CD4-positive, alpha-beta T cell (primary cell): ENCODE data around the gene SNCA. TPM values are rescaled to one million over a fixed set of nuclear protein-coding genes. Genes with fewer than 3 reads are reported as not detected.

Source experiments
- ATAC-seq: fragments of 200-7000 bp; cut with Tn5 transposase; one replicate; pipeline ENCODE4 v1.10.0; 2022; ENCODE audit warnings: mild to moderate bottlenecking; ENCODE audit not compliant: poor library complexity
- CTCF ChIA-PET: fragments of 350-600 bp; sonication (Branson Sonifier 250); formaldehyde crosslinking; loops from one replicate; lab custom pipeline; 2021; ENCODE audit warnings: antibody characterized with exemption, inconsistent platforms; lab: Charles Lee
- POLR2A ChIA-PET: fragments of 350-600 bp; sonication (Branson Sonifier 250); formaldehyde crosslinking; loops from one replicate; lab custom pipeline; 2021; ENCODE audit warnings: antibody characterized with exemption, inconsistent platforms; lab: Charles Lee
- DNase-seq, 14 experiments: peaks; one replicate each; pipeline ENCODE4 v3.0.0-alpha.2; 2013 to 2020; ENCODE audit warnings: mixed read lengths in 2 of 14
- H3K27ac ChIP-seq, 2 donors: one replicate each; pipeline versions ENCODE4 v1.5.1 to v1.7.0; 2013; ENCODE audit warnings: low read length in 2 of 2, low read depth in 1 of 2, mild to moderate bottlenecking in 1 of 2
- H3K27me3 ChIP-seq, 2 experiments: 1 replicate in 1 of 2; 2 replicates in 1 of 2; pipeline versions ENCODE4 v1.6.1 to v1.7.0; 2013; ENCODE audit warnings: low read length in 2 of 2, control low read depth in 1 of 2, mild to moderate bottlenecking in 1 of 2, moderate library complexity in 1 of 2; ENCODE audit not compliant: insufficient read depth in 2 of 2, control insufficient read depth in 1 of 2
- H3K36me3 ChIP-seq: one replicate; pipeline ENCODE4 v1.6.1; 2013; ENCODE audit warnings: low read length, control low read depth; ENCODE audit not compliant: insufficient read depth
- H3K4me1 ChIP-seq: one replicate; pipeline ENCODE4 v1.6.1; 2013; ENCODE audit warnings: low read length, control low read depth; ENCODE audit not compliant: insufficient read depth
- H3K4me3 ChIP-seq: one replicate; pipeline ENCODE4 v1.5.1; 2013; ENCODE audit warnings: mild to moderate bottlenecking, low read length, moderate library complexity
- H3K9me3 ChIP-seq, 2 experiments: 1 replicate in 1 of 2; 2 replicates in 1 of 2; pipeline versions ENCODE4 v1.6.1 to v1.7.0; 2013; ENCODE audit warnings: low read length in 2 of 2, mild to moderate bottlenecking in 2 of 2, control low read depth in 1 of 2, moderate library complexity in 1 of 2; ENCODE audit not compliant: control insufficient read depth in 1 of 2, insufficient read depth in 1 of 2
- H3K27ac Mint-ChIP-seq: one replicate; pipeline ENCODE4 v1.8.0; 2020; ENCODE audit warnings: mixed read lengths
- H3K27me3 Mint-ChIP-seq: one replicate; pipeline ENCODE4 v1.8.0; 2021; ENCODE audit warnings: mixed read lengths
- H3K36me3 Mint-ChIP-seq: one replicate; pipeline ENCODE4 v1.8.0; 2021; ENCODE audit warnings: low read depth, mixed read lengths
- H3K4me1 Mint-ChIP-seq: one replicate; pipeline ENCODE4 v1.8.0; 2021; ENCODE audit warnings: low read depth, mixed read lengths
- H3K4me3 Mint-ChIP-seq: one replicate; pipeline ENCODE4 v1.8.0; 2020; ENCODE audit warnings: mild to moderate bottlenecking, mixed read lengths
- H3K9me3 Mint-ChIP-seq: one replicate; pipeline ENCODE4 v1.8.0; 2020; ENCODE audit warnings: mixed read lengths
- intact Hi-C, 2 experiments: fragments of 100-400 bp; cut with DNase I in 1 of 2; cut with micrococcal nuclease in 1 of 2; formaldehyde crosslinking; loops; one replicate each; pipeline versions ENCODE4 v1.15.1 to v1.9.0; 2023 to 2025; cut with DNase I, micrococcal nuclease
- total RNA-seq, 174 experiments: library from RNA in 2 of 174; stranded (reverse) in 2 of 174; gene quantifications; one replicate each; pipeline ENCODE4 v1.2.3 and lab custom pipeline; 2021 to 2026
- TF ChIP-seq, protein P1 (sequence below): fragments of 200-600 bp; IDR thresholded peaks from one replicate; pipeline ENCODE4 v1.8.0; 2022; ENCODE audit warnings: antibody characterized with exemption, mild to moderate bottlenecking

The SNCA gene
- total RNA-seq, 2 experiments from 2014 or later = not detected

DNA sequence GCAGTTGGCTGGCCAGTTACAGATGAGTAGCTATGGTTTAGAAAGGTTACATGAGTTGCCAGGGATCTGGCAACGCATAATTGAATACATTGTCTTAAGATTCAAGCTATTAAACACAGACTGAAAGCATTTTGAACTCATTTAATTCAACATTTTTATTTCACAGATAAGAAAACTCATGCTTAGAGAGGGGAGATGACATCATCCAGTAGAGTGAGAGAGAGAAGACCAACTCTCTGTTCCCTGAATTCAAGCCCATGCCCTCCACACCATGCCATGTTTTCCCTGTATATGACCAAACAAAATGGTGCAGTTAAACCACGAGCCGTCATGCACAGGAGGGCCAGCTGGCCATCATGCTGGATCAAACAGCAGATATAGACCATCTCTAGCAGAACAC, 22.6 kb downstream of the SNCA start:
- no peaks in the 10 kb centered on the region for H3K36me3 Mint-ChIP-seq
- no peaks in the 10 kb centered on the region for H3K4me1 ChIP-seq
- H3K27ac ChIP-seq = no peak overlapping the region
- TF ChIP-seq, protein P1, sequence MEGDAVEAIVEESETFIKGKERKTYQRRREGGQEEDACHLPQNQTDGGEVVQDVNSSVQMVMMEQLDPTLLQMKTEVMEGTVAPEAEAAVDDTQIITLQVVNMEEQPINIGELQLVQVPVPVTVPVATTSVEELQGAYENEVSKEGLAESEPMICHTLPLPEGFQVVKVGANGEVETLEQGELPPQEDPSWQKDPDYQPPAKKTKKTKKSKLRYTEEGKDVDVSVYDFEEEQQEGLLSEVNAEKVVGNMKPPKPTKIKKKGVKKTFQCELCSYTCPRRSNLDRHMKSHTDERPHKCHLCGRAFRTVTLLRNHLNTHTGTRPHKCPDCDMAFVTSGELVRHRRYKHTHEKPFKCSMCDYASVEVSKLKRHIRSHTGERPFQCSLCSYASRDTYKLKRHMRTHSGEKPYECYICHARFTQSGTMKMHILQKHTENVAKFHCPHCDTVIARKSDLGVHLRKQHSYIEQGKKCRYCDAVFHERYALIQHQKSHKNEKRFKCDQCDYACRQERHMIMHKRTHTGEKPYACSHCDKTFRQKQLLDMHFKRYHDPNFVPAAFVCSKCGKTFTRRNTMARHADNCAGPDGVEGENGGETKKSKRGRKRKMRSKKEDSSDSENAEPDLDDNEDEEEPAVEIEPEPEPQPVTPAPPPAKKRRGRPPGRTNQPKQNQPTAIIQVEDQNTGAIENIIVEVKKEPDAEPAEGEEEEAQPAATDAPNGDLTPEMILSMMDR = no peak
- H3K4me3 ChIP-seq = no peak overlapping the region
- no peak overlapping the region for H3K4me3 Mint-ChIP-seq
- no peak for DNase-seq
- H3K4me1 Mint-ChIP-seq = no peaks in the 10 kb centered on the region
- ChIA-PET POLR2A (no interaction called here), CTCF (no interaction called here)
- no peaks in the 10 kb centered on the region for H3K9me3 ChIP-seq
- ATAC-seq = no peak
- no peaks in the 10 kb centered on the region for H3K36me3 ChIP-seq
- no peak overlapping the region for H3K27ac Mint-ChIP-seq
- H3K27me3 ChIP-seq = peaks cover 0 to 2% of the 10 kb centered on the region in 2 experiments
- no peaks in the 10 kb centered on the region for H3K27me3 Mint-ChIP-seq
- intact Hi-C loops = no loop called here
- H3K9me3 Mint-ChIP-seq = no peaks in the 10 kb centered on the region

DNA sequence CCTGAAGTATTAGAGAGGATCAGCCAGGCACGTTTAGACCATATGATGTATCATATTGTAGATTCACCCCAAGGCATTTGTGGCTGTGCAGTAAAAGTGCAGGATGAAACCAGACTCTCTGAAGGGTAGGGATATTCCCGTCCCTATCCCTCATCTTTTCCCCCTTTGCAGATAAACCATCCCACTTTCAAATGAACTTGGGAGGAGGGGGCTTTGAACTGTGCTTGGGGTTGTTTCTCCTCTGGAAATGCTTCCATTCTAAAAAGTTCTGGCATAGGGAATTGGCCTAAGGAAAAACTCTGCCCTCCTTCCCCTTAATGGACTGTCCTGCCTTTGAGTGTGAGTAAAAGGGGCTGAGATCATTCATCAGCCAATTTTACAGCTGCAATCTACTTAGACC, 23.8 kb downstream of the SNCA start:
- no peak overlapping the region for H3K27ac Mint-ChIP-seq
- TF ChIP-seq, protein P1 = no peak
- no peak overlapping the region for H3K4me3 Mint-ChIP-seq
- H3K27ac ChIP-seq = no peak overlapping the region
- H3K27me3 ChIP-seq = peaks cover 0 to 2% of the 10 kb centered on the region in 2 experiments
- CTCF ChIA-PET = no interaction called here
- intact Hi-C loops = no loop called here
- POLR2A ChIA-PET = no interaction called here
- no peak overlapping the region for H3K4me3 ChIP-seq
- no peaks in the 10 kb centered on the region for H3K27me3 Mint-ChIP-seq
- no peaks in the 10 kb centered on the region for H3K36me3 ChIP-seq
- DNase-seq (no peak), ATAC-seq (no peak)
- no peaks in the 10 kb centered on the region for H3K4me1 ChIP-seq
- H3K9me3 ChIP-seq = no peaks in the 10 kb centered on the region
- H3K36me3 Mint-ChIP-seq = no peaks in the 10 kb centered on the region
- H3K9me3 Mint-ChIP-seq = no peaks in the 10 kb centered on the region
- H3K4me1 Mint-ChIP-seq = no peaks in the 10 kb centered on the region

DNA sequence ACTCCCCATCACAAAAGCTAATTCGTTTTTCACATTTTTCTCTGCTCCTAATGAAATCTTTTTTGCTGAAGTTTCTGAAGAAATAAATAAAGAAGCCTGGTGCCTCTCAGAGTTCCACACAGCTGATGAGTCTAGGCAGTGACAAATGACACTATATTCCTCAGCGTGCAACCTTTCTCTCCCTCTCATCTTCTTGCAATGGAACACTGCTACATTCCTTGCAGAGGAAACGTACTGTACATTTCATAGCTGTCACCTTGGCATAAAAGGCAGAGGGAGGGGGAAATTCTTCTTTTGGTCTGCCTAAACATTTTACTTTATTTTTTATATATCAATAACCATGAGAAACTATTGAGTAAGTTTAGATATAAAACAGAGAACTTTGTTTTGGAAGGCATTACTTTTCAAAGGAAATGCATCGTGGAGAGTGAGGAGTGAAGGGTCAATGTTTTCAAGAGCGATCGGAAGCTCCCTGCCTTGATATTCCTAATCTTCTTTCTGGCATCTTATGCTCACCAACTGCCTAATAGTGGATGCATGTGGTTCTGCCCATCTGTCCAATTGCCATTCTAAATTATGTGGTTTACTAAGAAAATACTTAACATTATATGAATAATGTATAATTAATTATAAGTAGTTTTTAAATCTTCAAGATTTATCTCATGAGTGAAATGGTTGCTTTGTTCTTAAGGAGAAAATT, 29.4 kb downstream of the SNCA start:
- Mint-ChIP-seq H3K27ac (no peak overlapping the region), H3K4me3 (no peak overlapping the region), H3K27me3 (no peaks in the 10 kb centered on the region), H3K9me3 (no peaks in the 10 kb centered on the region), H3K4me1 (no peaks in the 10 kb centered on the region), H3K36me3 (no peaks in the 10 kb centered on the region)
- ATAC-seq (no peak), DNase-seq (no peak)
- Histone ChIP-seq H3K27me3 (no peaks in the 10 kb centered on the region), H3K27ac (no peak overlapping the region), H3K36me3 (no peaks in the 10 kb centered on the region), H3K9me3 (no peaks in the 10 kb centered on the region), H3K4me1 (no peaks in the 10 kb centered on the region), H3K4me3 (no peak overlapping the region)
- CTCF ChIA-PET = interaction anchor here (0.6 kb wide), 1 partner anchor 17 kb away, joined by 3 read pairs; no protein-coding TSS in a partner anchor
- TF ChIP-seq, protein P1 = no peak
- intact Hi-C loops = no loop called here
- POLR2A ChIA-PET = no interaction called here
